GM18499 (cell line): ENCODE measurements around the gene PRSS27.
"Not testable (repeated sequence)": the region's sequence is repeated elsewhere in the genome, so short reads cannot be mapped to it uniquely, and the experiment has no call there.

Experiments used
- ATAC-seq: cut with Tn5 transposase; IDR thresholded peaks from one replicate; pipeline ENCODE4 v1.9.1; 2021; ENCODE audit warnings: moderate number of reproducible peaks; ENCODE audit not compliant: insufficient read depth, unreplicated experiment

Gene PRSS27

GRCh38 chr16:2734844-2735515 lies 15.0 kb upstream of the PRSS27 start:
- no peak for ATAC-seq

GRCh38 chr16:2728034-2728433 lies 8.0 kb upstream of the PRSS27 start:
- ATAC-seq = no peak

- ATAC-seq = no peak
Measured at GRCh38 chr16:2726923-2727322, 6.9 kb upstream of the PRSS27 start.

- no peak for ATAC-seq
Measured at GRCh38 chr16:2724816-2725348, 4.9 kb upstream of the PRSS27 start.

GRCh38 chr16:2724088-2724676 lies 4.2 kb upstream of the PRSS27 start:
- no peak for ATAC-seq

- ATAC-seq = not testable (repeated sequence)
Measured at GRCh38 chr16:2721634-2722173, 1.7 kb upstream of the PRSS27 start.

GRCh38 chr16:2720719-2721633 lies 952 bp upstream of the PRSS27 start:
- peak; percentile 46 for ATAC-seq

- ATAC-seq = no peak
Measured at GRCh38 chr16:2719328-2720063, 528 bp downstream of the PRSS27 start.

GRCh38 chr16:2717383-2718263 lies 2.4 kb downstream of the PRSS27 start:
- no peak for ATAC-seq

- ATAC-seq = no peak
Measured at GRCh38 chr16:2716948-2717347, 3.1 kb downstream of the PRSS27 start.

- no peak for ATAC-seq
Measured at GRCh38 chr16:2715966-2716885, 3.8 kb downstream of the PRSS27 start.

- no peak for ATAC-seq
Measured at GRCh38 chr16:2715519-2715918, 4.5 kb downstream of the PRSS27 start.

GRCh38 chr16:2715064-2715463 lies 5.0 kb downstream of the PRSS27 start:
- no peak for ATAC-seq

GRCh38 chr16:2713985-2714774 lies 5.8 kb downstream of the PRSS27 start:
- ATAC-seq = no peak

GRCh38 chr16:2713523-2713922 lies 6.5 kb downstream of the PRSS27 start:
- ATAC-seq = no peak

GRCh38 chr16:2712546-2712945 lies 7.5 kb downstream of the PRSS27 start:
- ATAC-seq = no peak

GRCh38 chr16:2712063-2712441 lies 8.0 kb downstream of the PRSS27 start:
- ATAC-seq = no peak
